Measurements from ENCODE around the gene RPS6KA5. TPM values are rescaled to one million over a fixed set of nuclear protein-coding genes. Genes with fewer than 3 reads are reported as not detected.

Gene RPS6KA5
- total RNA-seq, 1 experiment from 2014 or later, result 24.2 TPM

DNA sequence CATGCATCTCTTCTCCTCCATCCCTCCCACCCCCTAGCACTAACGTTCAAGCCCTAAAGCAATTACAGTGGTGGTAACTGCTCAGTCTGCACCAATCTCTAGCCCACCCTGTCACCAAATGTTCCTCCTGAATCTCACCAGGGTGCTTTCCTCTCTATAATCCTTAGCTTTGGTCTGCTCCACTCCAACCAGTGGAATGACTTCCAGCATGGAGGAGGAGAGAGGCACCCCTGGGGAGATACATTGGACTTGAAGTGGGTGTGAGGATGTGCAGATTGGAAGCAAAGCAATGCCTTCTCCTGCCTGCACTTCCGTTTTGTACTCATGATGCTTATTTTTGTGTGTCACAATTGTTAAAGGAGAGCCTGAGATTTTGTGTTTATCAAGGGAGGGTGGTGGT, 24.1 kb upstream of the RPS6KA5 start:
- CTCF ChIA-PET, result no interaction called here
- RAD21 ChIA-PET (ENCODE audit: low non-redundant PET in 1 of 2, low total read pairs in 2 of 2, uncharacterized antibody in 2 of 2, unreplicated experiment in 2 of 2), result no interaction called here
- Histone ChIP-seq H3K4me1 (ENCODE audit: control insufficient read depth in 1 of 2, insufficient read depth in 2 of 2, low read length in 2 of 2) (no peaks in the 10 kb centered on the region), H3K9me3 (ENCODE audit: control insufficient read depth in 1 of 2, insufficient read depth in 1 of 2, low read depth in 1 of 2, low read length in 2 of 2) (no peaks in the 10 kb centered on the region), H3K27ac (ENCODE audit: low read depth, low read length) (no peak overlapping the region), H3K79me2 (ENCODE audit: insufficient read depth, low read length) (no peaks in the 10 kb centered on the region), H4K20me1 (ENCODE audit: insufficient read depth) (no peaks in the 10 kb centered on the region), H3K9ac (ENCODE audit: low read length) (no peak overlapping the region), H3K9me2 (ENCODE audit: insufficient read depth) (no peaks in the 10 kb centered on the region), H3K4me2 (ENCODE audit: low read length) (no peak overlapping the region), H3K36me3 (ENCODE audit: control insufficient read depth in 1 of 2, insufficient read depth in 2 of 2, low read length in 2 of 2) (no peaks in the 10 kb centered on the region), H3K27me3 (ENCODE audit: insufficient read depth, low read length) (no peaks in the 10 kb centered on the region), H2AFZ (ENCODE audit: low read depth, low read length, poor library complexity, severe bottlenecking) (no peak overlapping the region), H3K4me3 (replicated peaks in 1 of 2; ENCODE audit: low read depth in 1 of 2, low read length in 2 of 2) (no peak overlapping the region)
- POLR2A ChIA-PET, result no interaction called here
- TF ChIP-seq, protein P1, sequence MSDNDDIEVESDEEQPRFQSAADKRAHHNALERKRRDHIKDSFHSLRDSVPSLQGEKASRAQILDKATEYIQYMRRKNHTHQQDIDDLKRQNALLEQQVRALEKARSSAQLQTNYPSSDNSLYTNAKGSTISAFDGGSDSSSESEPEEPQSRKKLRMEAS (IDR thresholded peaks at IDR 0.05), result no peak
- no peak for TF ChIP-seq EGR1 (IDR thresholded peaks at IDR 0.05; ENCODE audit: low read depth)
- TF ChIP-seq EZH2 (IDR thresholded peaks at IDR 0.05), result no peak
- TF ChIP-seq, protein P2, sequence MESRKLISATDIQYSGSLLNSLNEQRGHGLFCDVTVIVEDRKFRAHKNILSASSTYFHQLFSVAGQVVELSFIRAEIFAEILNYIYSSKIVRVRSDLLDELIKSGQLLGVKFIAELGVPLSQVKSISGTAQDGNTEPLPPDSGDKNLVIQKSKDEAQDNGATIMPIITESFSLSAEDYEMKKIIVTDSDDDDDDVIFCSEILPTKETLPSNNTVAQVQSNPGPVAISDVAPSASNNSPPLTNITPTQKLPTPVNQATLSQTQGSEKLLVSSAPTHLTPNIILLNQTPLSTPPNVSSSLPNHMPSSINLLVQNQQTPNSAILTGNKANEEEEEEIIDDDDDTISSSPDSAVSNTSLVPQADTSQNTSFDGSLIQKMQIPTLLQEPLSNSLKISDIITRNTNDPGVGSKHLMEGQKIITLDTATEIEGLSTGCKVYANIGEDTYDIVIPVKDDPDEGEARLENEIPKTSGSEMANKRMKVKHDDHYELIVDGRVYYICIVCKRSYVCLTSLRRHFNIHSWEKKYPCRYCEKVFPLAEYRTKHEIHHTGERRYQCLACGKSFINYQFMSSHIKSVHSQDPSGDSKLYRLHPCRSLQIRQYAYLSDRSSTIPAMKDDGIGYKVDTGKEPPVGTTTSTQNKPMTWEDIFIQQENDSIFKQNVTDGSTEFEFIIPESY (IDR thresholded peaks at IDR 0.05; ENCODE audit: extremely low read depth, insufficient replicate concordance, low read length), result no peak
- TF ChIP-seq, protein P3, sequence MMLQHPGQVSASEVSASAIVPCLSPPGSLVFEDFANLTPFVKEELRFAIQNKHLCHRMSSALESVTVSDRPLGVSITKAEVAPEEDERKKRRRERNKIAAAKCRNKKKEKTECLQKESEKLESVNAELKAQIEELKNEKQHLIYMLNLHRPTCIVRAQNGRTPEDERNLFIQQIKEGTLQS (IDR thresholded peaks at IDR 0.05), result no peak
- TF ChIP-seq JUND (IDR thresholded peaks at IDR 0.05), result no peak
- TF ChIP-seq RAD21 (IDR thresholded peaks at IDR 0.05; ENCODE audit: low read depth), result no peak
- TF ChIP-seq SP1 (IDR thresholded peaks at IDR 0.05; ENCODE audit: low read depth), result no peak
- TF ChIP-seq ZFX (IDR thresholded peaks at IDR 0.05), result no peak
- TF ChIP-seq TCF7L2 (IDR thresholded peaks at IDR 0.05; ENCODE audit: borderline replicate concordance, extremely low read depth, insufficient read depth, insufficient read length), result no peak
- no peak for TF ChIP-seq POLR2A (IDR thresholded peaks at IDR 0.05; ENCODE audit: borderline replicate concordance, extremely low read depth, insufficient read depth, insufficient read length)
- BruUV-seq (replicated peaks), result no TSS peak
- ATAC-seq, result no peak
- no peak for DNase-seq (ENCODE audit: low read depth, low spot score)
- intact Hi-C loops (cut with micrococcal nuclease), result no loop called here

Data from HCT116 (cell line).